ENCODE results near the gene APBA2. TPM values are rescaled to one million over a fixed set of nuclear protein-coding genes. Genes with fewer than 3 reads are reported as not detected.

Gene APBA2
- total and polyA plus RNA-seq, 10 of the 15 experiments (the other 5 are each of a cell fraction or from before 2014, with no cell fraction given): 0.06 to 0.26 (median 0.07) TPM; not detected in 7

DNA sequence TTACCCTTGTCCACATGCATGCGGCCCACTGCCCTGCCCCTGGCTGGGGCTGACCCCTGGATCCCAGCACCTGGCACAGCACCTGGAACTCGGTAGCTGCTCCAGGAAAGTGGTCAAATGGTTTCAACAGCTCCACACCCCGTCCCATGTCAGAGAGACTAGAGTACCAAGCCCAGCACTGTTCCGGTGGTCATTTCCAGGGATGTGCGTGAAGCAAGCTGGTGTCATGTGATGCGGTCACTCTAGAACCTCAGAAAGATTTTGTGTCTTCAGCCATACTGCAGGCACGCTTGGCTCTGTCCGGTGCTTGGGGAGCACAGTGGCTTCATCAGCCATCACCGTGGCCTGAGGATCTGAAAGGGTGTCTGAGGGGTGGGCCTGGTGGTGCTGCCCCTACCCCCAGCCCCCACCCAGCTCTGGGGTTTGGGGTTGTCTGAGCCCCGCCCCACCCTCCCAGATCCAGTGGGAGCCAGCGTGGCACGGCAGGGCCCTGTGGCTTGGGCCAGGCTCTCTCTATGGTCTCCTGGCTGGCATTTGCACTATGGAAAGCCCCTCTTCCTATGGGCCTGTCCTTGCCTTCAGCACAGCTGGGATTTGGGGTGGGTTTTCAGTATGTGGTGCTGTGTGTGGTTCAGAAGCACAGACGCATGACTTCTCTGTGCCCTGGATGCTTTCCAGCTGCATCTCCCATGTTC, 15.3 kb downstream of the APBA2 start:
- RAD21 ChIA-PET (ENCODE audit: unreplicated experiment): no interaction called here
- FAIRE-seq: no peak
- in situ Hi-C loops (cut with MboI): no loop called here
- no peaks in the 10 kb centered on the region for H3K9me3 ChIP-seq (replicated peaks; ENCODE audit: control insufficient read depth, insufficient read depth, low read length)
- H3K4me2 ChIP-seq (ENCODE audit: control insufficient read depth, insufficient read depth): no peak overlapping the region
- SMC1A ChIA-PET (ENCODE audit: uncharacterized antibody, unreplicated experiment): no interaction called here
- CTCF ChIA-PET: no interaction called here
- H4K20me1 ChIP-seq (ENCODE audit: control insufficient read depth, insufficient read depth): no peaks in the 10 kb centered on the region
- no peak overlapping the region for H3K9ac ChIP-seq (ENCODE audit: control insufficient read depth, insufficient read depth, low read length)
- POLR2A ChIA-PET: no interaction called here
- H3K36me3 ChIP-seq (ENCODE audit: control insufficient read depth in 2 of 2, insufficient read depth in 2 of 2, low read length in 1 of 2): no peaks in the 10 kb centered on the region
- no TSS peak for BruUV-seq (replicated peaks)
- DNase-seq (ENCODE audit: low read depth, low spot score): no peak
- no peak overlapping the region for H2AFZ ChIP-seq (ENCODE audit: control insufficient read depth, low read depth, low read length)
- 46% methylated on average over 10 of the region's 13 CpGs for WGBS (ENCODE audit: insufficient coverage, insufficient replicate concordance, low lambda C conversion rate, missing lambda C conversion rate)
- ATAC-seq: no peak
- H3K27ac ChIP-seq (ENCODE audit: control insufficient read depth, insufficient read depth): no peak overlapping the region
- H3K4me1 ChIP-seq (ENCODE audit: control insufficient read depth, insufficient read depth, low read length): no peaks in the 10 kb centered on the region; the same call in 1 of the 2 replicates
- no peak overlapping the region for H3K4me3 ChIP-seq
- intact Hi-C loops (cut with micrococcal nuclease; ENCODE audit: unreplicated experiment): no loop called here
- H3K27me3 ChIP-seq (replicated peaks in 1 of 2; ENCODE audit: control insufficient read depth in 2 of 2, insufficient read depth in 2 of 2, low read length in 1 of 2): no peaks in the 10 kb centered on the region
- no peaks in the 10 kb centered on the region for H3K79me2 ChIP-seq (ENCODE audit: control insufficient read depth, insufficient read depth, low read length)
- TF ChIP-seq GATAD2B (conservative IDR thresholded peaks at IDR 0.05; ENCODE audit: low read depth) (no peak), MTA3 (IDR thresholded peaks at IDR 0.05; ENCODE audit: borderline replicate concordance, low read length) (no peak), PBX3 (IDR thresholded peaks at IDR 0.05; ENCODE audit: insufficient replicate concordance, low read depth, low read length) (no peak), MTA2 (IDR thresholded peaks at IDR 0.05; ENCODE audit: low read depth) (no peak), SP1 (IDR thresholded peaks at IDR 0.05; ENCODE audit: low read depth, low read length) (no peak), IRF5 (IDR thresholded peaks at IDR 0.05; ENCODE audit: borderline replicate concordance) (no peak), POU2F2 (IDR thresholded peaks at IDR 0.05; ENCODE audit: borderline replicate concordance, low read depth, low read length) (no peak), KAT2A (conservative IDR thresholded peaks at IDR 0.05; ENCODE audit: control insufficient read depth, low read depth, low read length) (no peak), TBL1XR1 (IDR thresholded peaks at IDR 0.05; ENCODE audit: low read depth, low read length) (no peak), SIX5 (IDR thresholded peaks at IDR 0.05; ENCODE audit: low read depth, low read length, severe bottlenecking) (no peak), TCF3 (IDR thresholded peaks at IDR 0.05; ENCODE audit: borderline replicate concordance, insufficient read depth, low read depth, low read length) (no peak), NR2F1 (conservative IDR thresholded peaks at IDR 0.05) (no peak), SMARCA5 (IDR thresholded peaks at IDR 0.05) (no peak), EED (IDR thresholded peaks at IDR 0.05; ENCODE audit: low read depth) (no peak), NFYA (IDR thresholded peaks at IDR 0.05; ENCODE audit: borderline replicate concordance, low read depth, low read length) (no peak)
- TF ChIP-seq, protein P1, sequence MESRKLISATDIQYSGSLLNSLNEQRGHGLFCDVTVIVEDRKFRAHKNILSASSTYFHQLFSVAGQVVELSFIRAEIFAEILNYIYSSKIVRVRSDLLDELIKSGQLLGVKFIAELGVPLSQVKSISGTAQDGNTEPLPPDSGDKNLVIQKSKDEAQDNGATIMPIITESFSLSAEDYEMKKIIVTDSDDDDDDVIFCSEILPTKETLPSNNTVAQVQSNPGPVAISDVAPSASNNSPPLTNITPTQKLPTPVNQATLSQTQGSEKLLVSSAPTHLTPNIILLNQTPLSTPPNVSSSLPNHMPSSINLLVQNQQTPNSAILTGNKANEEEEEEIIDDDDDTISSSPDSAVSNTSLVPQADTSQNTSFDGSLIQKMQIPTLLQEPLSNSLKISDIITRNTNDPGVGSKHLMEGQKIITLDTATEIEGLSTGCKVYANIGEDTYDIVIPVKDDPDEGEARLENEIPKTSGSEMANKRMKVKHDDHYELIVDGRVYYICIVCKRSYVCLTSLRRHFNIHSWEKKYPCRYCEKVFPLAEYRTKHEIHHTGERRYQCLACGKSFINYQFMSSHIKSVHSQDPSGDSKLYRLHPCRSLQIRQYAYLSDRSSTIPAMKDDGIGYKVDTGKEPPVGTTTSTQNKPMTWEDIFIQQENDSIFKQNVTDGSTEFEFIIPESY (IDR thresholded peaks at IDR 0.05): no peak
